Astrocyte (in vitro differentiated cells and primary cell): Measurements from ENCODE around the gene MPP1. TPM values are rescaled to one million over a fixed set of nuclear protein-coding genes. Genes with fewer than 3 reads are reported as not detected.

ENCODE experiments used
- DNase-seq: peaks from one replicate; pipeline ENCODE4 v3.0.0-alpha.2; 2010; ENCODE audit warnings: low read depth
- FAIRE-seq: peaks from 2 replicates; lab custom pipeline; 2011; peaks lifted over from hg19 to GRCh38; lab: Jason Lieb, UNC
- H2AFZ ChIP-seq: 2 replicates; pipeline ENCODE4 v1.6.0; 2012; ENCODE audit warnings: low read depth, low read length, inconsistent platforms
- H3K27ac ChIP-seq: 2 replicates; pipeline ENCODE4 v1.5.1; 2011; ENCODE audit warnings: low read depth, low read length, inconsistent platforms
- H3K27me3 ChIP-seq: 2 replicates; pipeline ENCODE4 v1.6.0; 2011; ENCODE audit warnings: low read length, inconsistent platforms; ENCODE audit not compliant: insufficient read depth
- H3K36me3 ChIP-seq: 2 replicates; pipeline ENCODE4 v1.5.1; 2011; ENCODE audit warnings: low read length, inconsistent platforms; ENCODE audit not compliant: insufficient read depth
- H3K4me1 ChIP-seq: 2 replicates; pipeline ENCODE4 v1.5.1; 2011; ENCODE audit warnings: low read length, inconsistent platforms; ENCODE audit not compliant: insufficient read depth
- H3K4me2 ChIP-seq: 2 replicates; pipeline ENCODE4 v1.6.0; 2012; ENCODE audit warnings: low read length, inconsistent platforms
- H3K4me3 ChIP-seq: 2 replicates; pipeline ENCODE4 v1.5.1; 2011; ENCODE audit warnings: low read depth, mild to moderate bottlenecking, low read length, inconsistent platforms; ENCODE audit not compliant: insufficient read depth
- H3K79me2 ChIP-seq: 2 replicates; pipeline ENCODE4 v1.6.0; 2012; ENCODE audit warnings: mild to moderate bottlenecking, low read length, inconsistent platforms; ENCODE audit not compliant: insufficient read depth
- H3K9ac ChIP-seq: 2 replicates; pipeline ENCODE4 v1.6.0; 2012; ENCODE audit warnings: mild to moderate bottlenecking, low read length, inconsistent platforms
- H3K9me3 ChIP-seq: 2 replicates; pipeline ENCODE4 v1.5.1; 2012; ENCODE audit warnings: low read depth, mild to moderate bottlenecking, low read length, inconsistent platforms; ENCODE audit not compliant: insufficient read depth
- H4K20me1 ChIP-seq: 2 replicates; pipeline ENCODE4 v1.6.0; 2012; ENCODE audit warnings: low read length, inconsistent platforms; ENCODE audit not compliant: insufficient read depth
- H3K27ac Mint-ChIP-seq: one replicate; pipeline ENCODE4 v1.8.0; 2021; ENCODE audit warnings: mild to moderate bottlenecking, mixed read lengths; ENCODE audit not compliant: unreplicated experiment
- H3K27me3 Mint-ChIP-seq: one replicate; pipeline ENCODE4 v1.8.0; 2021; ENCODE audit warnings: low read depth, mixed read lengths; ENCODE audit not compliant: unreplicated experiment
- H3K36me3 Mint-ChIP-seq: one replicate; pipeline ENCODE4 v1.8.0; 2021; ENCODE audit warnings: low read depth, mixed read lengths; ENCODE audit not compliant: unreplicated experiment
- H3K4me1 Mint-ChIP-seq: one replicate; pipeline ENCODE4 v1.8.0; 2021; ENCODE audit warnings: low read depth, mixed read lengths; ENCODE audit not compliant: unreplicated experiment
- H3K4me3 Mint-ChIP-seq: one replicate; pipeline ENCODE4 v1.8.0; 2021; ENCODE audit warnings: mild to moderate bottlenecking, moderate library complexity, mixed read lengths; ENCODE audit not compliant: unreplicated experiment
- H3K9me3 Mint-ChIP-seq: one replicate; pipeline ENCODE4 v1.8.0; 2021; ENCODE audit warnings: mild to moderate bottlenecking, mixed read lengths; ENCODE audit not compliant: unreplicated experiment
- CTCF ChIP-seq: IDR thresholded peaks from 2 replicates; pipeline ENCODE4 v1.5.1; 2011; ENCODE audit warnings: low read depth, mild to moderate bottlenecking, inconsistent platforms, low read length, moderate library complexity; ENCODE audit not compliant: insufficient read depth
- EZH2 ChIP-seq: IDR thresholded peaks from 2 replicates; pipeline ENCODE4 v1.6.1; 2012; ENCODE audit warnings: mild to moderate bottlenecking, low read length, inconsistent platforms; ENCODE audit not compliant: insufficient read depth
- total RNA-seq: library from RNA; stranded (reverse); gene quantifications from 2 replicates; pipeline ENCODE4 v1.2.1, GENCODE V29; 2021

MPP1 gene
- total RNA-seq, 1 donor from 2014 or later = 9.0 TPM

- Histone ChIP-seq H3K79me2 (peaks cover 11% of the 10 kb centered on the region), H3K4me1 (peaks cover 5% of the 10 kb centered on the region), H3K4me2 (no peak overlapping the region), H3K4me3 (no peak overlapping the region), H4K20me1 (no peaks in the 10 kb centered on the region), H3K36me3 (no peaks in the 10 kb centered on the region), H3K27ac (no peak overlapping the region), H2AFZ (no peak overlapping the region), H3K9ac (no peak overlapping the region), H3K9me3 (no peaks in the 10 kb centered on the region), H3K27me3 (no peaks in the 10 kb centered on the region)
- Mint-ChIP-seq H3K9me3 (no peaks in the 10 kb centered on the region), H3K27me3 (peaks cover under 1% of the 10 kb centered on the region), H3K4me3 (no peak overlapping the region), H3K27ac (no peak overlapping the region), H3K36me3 (no peaks in the 10 kb centered on the region), H3K4me1 (no peaks in the 10 kb centered on the region)
- no peak for TF ChIP-seq CTCF
- no peak for TF ChIP-seq EZH2
- FAIRE-seq = no peak
- DNase-seq = no peak
Measured at GRCh38 chrX:154758696-154759095, 46.6 kb downstream of the MPP1 start.

- TF ChIP-seq CTCF = no peak
- Mint-ChIP-seq H3K27me3 (peaks cover 15% of the 10 kb centered on the region), H3K27ac (no peak overlapping the region), H3K9me3 (no peaks in the 10 kb centered on the region), H3K36me3 (no peaks in the 10 kb centered on the region), H3K4me3 (peak overlapping the region; percentile 79), H3K4me1 (no peaks in the 10 kb centered on the region)
- Histone ChIP-seq H3K27ac (no peak overlapping the region), H3K4me2 (no peak overlapping the region), H3K36me3 (no peaks in the 10 kb centered on the region), H3K9ac (no peak overlapping the region), H4K20me1 (no peaks in the 10 kb centered on the region), H3K9me3 (no peaks in the 10 kb centered on the region), H3K4me3 (no peak overlapping the region), H3K79me2 (no peaks in the 10 kb centered on the region), H3K27me3 (peaks cover 26% of the 10 kb centered on the region), H3K4me1 (no peaks in the 10 kb centered on the region), H2AFZ (no peak overlapping the region)
- no peak for DNase-seq
- no peak for FAIRE-seq
Measured at GRCh38 chrX:154751669-154752271, 53.5 kb downstream of the MPP1 start.

- Histone ChIP-seq H3K27me3 (peaks cover 26% of the 10 kb centered on the region), H3K4me1 (no peaks in the 10 kb centered on the region), H3K9me3 (no peaks in the 10 kb centered on the region), H3K79me2 (no peaks in the 10 kb centered on the region), H2AFZ (no peak overlapping the region), H3K9ac (no peak overlapping the region), H3K4me2 (peak overlapping the region; percentile 82), H3K27ac (no peak overlapping the region), H3K36me3 (no peaks in the 10 kb centered on the region), H3K4me3 (no peak overlapping the region), H4K20me1 (no peaks in the 10 kb centered on the region)
- Mint-ChIP-seq H3K4me1 (no peaks in the 10 kb centered on the region), H3K27ac (no peak overlapping the region), H3K9me3 (no peaks in the 10 kb centered on the region), H3K4me3 (peak overlapping the region; percentile 79), H3K27me3 (peaks cover 15% of the 10 kb centered on the region), H3K36me3 (no peaks in the 10 kb centered on the region)
- TF ChIP-seq CTCF (no peak), EZH2 (no peak)
- no peak for FAIRE-seq
- DNase-seq = no peak
Measured at GRCh38 chrX:154751203-154751668, 54.0 kb downstream of the MPP1 start.
